NB4 (cell line): ENCODE measurements around the gene AFF3.

Experiments used
- CTCF ChIP-seq: IDR thresholded peaks from one replicate; pipeline ENCODE4 v1.5.1; 2012; ENCODE audit warnings: low read depth, low read length
- POLR2A ChIP-seq: IDR thresholded peaks from 2 replicates; pipeline ENCODE4 v1.6.1; 2011; ENCODE audit warnings: mild to moderate bottlenecking; ENCODE audit not compliant: insufficient read length; ENCODE audit errors: extremely low read depth

- TF ChIP-seq CTCF: no peak
- no peak for TF ChIP-seq POLR2A
Measured at GRCh38 chr2:99832926-99833325, 309.5 kb downstream of the AFF3 start.
